Measurements from ENCODE around the gene LMNTD2.

The LMNTD2 gene

DNA sequence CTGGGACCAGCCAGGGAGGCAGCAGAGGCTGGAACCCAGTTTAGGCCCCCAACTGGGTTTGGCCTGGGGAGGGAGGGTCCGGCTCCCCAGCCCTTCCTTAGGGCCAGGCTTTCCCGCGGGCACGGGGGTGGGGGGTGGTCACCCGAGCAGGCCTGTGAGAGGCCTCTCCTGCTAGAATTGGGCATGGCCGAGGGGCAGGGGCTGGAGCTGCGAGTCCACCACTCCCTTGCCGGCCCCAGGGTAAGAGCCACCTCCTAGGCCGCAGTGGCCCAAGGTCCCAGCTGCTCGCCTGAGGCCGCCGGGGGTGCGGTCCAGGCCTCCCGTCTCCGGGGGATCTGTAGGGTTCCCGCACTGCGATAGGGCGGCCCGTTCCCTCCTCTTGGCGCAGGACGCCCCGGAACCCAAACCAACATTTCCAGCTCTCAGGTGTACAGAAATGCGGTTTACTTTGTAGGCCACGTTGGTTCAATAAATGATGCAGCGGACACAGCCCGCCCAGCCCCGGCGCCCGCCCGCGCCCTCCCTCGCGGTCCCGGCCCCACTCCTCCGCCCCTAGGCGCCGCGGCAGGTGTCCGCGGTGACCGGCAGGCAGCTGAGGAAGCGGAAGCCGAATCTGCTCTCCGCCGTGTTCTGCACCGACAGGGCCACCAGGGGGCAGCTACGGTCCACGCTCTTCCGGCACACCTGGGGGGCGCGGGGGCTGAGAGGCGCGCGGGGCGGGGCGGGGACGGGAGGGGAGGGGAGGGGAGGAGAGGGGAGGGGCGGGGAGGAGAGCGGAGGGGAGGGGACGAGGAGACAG lies 5.9 kb downstream of the LMNTD2 start:
- TF ChIP-seq CTCF (IDR thresholded peaks at IDR 0.05; ENCODE audit: low read depth, low read length) = no peak
- H3K4me3 ChIP-seq (ENCODE audit: low read depth, low read length) = no peak overlapping the region

DNA sequence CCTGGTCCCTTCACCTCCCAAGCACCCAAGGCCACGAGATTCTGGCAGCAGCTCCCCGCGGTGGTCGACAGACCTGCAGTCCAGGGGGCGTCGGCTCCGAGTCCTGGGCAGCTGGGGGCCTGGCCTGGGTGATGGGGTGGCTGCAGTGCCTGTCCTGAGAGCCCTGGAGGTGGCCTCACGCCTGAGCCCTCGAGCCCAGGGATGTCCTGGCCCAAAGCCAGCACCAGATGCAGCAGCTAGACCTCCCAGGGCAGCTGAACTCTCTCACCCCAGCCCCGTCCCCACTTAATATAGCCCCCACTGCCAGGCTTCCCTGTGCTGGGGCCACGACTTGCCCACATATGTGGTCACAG lies 6.6 kb downstream of the LMNTD2 start:
- H3K4me3 ChIP-seq (ENCODE audit: low read depth, low read length) = no peak overlapping the region
- TF ChIP-seq CTCF (IDR thresholded peaks at IDR 0.05; ENCODE audit: low read depth, low read length) = no peak

DNA sequence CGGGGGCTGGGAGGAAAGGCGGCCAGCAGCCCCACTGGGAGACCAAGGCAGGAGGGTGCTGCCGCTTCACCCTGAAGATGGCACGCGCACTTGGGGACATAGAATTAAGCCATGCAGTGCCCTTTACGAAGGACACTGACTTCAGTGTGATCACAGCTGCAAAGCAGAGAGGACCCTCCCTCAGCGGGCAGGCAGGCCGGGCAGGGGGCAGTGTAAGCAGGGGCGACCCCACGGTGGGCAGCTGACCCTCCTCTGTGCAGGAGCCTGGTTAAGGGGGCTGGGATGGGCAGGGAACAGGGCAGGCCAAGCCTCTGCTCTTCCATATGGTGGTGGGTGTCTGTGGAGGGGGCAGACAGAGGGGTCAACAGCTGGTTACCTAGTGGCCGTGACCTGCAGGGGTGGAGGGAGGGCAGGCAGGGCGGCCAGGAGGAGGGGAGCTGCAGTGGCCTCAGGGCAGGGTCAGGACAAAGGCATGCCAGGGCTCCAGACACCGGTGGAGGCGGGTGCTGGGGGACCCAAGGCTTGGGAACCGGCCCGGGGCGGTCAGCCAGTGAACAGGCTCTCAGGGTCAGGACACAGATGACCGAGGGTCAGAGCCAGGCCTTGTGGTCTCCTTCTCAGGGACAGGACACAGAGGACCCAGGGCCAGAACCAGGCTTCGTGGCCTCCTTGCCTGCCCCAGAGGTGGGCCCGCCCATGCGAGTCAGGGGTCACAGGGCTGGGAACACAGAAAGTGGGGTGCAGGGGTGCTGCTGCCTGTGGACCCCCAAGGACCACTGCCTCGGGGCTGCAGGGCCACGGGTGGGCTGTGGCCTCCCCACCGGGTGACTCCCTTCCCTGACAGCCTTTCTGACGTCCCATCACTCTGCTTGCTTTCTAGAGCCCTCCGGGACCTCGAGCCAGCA lies 7.2 kb downstream of the LMNTD2 start:
- H3K4me3 ChIP-seq (ENCODE audit: low read depth, low read length) = no peak overlapping the region
- no peak for TF ChIP-seq CTCF (IDR thresholded peaks at IDR 0.05; ENCODE audit: low read depth, low read length)

DNA sequence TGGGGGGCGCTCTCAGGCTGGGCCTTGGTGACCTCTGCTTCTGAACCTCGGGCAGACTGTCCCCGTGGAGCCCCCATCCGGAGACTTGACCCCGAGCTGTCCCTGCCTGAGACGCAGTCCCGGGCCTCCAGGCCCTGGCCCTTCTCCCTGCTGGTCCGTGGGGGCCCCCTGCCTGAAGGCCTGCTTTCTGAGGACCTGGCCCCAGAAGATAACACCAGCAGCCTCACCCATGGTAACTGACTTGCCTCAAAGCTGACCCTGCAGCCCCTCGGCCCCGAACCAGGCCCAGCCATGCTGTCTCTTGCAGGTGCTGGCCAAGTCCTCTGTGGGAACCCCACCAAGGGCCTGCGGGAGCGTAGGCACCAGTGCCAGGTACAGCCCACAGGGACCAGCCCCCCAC lies 8.9 kb downstream of the LMNTD2 start:
- no peak overlapping the region for H3K4me3 ChIP-seq (ENCODE audit: low read depth, low read length)
- TF ChIP-seq CTCF (IDR thresholded peaks at IDR 0.05; ENCODE audit: low read depth, low read length) = no peak

DNA sequence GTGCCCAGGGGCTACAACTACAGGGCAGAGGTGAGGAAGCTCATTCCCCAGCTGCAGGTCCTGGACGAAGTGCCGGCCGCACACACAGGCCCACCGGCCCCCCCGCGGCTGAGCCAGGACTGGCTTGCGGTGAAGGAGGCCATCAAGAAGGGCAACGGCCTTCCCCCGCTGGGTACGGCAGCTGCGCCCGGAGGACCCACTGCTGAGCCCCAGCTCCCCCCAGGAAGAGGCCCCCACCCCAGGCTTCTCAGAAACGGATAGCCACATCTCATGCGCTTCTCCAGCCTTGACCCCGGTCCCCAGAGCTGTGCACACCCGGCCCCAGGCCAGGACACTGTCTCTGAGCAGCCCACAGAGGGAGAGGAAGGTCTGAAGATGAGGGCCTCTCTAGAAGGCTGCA lies 9.4 kb downstream of the LMNTD2 start:
- TF ChIP-seq CTCF (IDR thresholded peaks at IDR 0.05; ENCODE audit: low read depth, low read length) = no peak
- H3K4me3 ChIP-seq (ENCODE audit: low read depth, low read length) = no peak overlapping the region

DNA sequence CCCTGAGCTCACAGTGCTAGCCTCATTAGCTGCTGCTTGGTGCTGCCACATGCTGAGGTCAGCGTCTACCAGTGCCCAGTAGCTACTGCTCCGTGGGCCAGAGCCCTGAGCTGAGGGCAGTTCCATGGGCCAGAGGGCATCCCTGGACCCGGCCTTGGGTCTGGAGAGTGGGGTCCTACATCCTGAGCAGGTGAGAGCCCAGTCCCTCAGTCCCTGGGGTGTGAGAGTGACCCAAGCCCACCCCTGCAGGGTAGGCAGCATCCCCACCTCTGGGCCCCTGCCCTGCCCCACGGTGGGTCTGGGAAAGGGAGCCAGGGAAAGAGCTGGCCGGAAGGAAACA lies 9.8 kb downstream of the LMNTD2 start:
- no peak for TF ChIP-seq CTCF (IDR thresholded peaks at IDR 0.05; ENCODE audit: low read depth, low read length)
- no peak overlapping the region for H3K4me3 ChIP-seq (ENCODE audit: low read depth, low read length)

Data from WI38 (cell line).